RWPE2 (cell line): Measurements from ENCODE around the gene ZFYVE27.

ENCODE experiments used
- ATAC-seq: fragments of 200-7000 bp; cut with Tn5 transposase; 3 replicates; pipeline ENCODE4 v1.9.1; 2021; ENCODE audit warnings: low read depth
- DNase-seq: peaks from one replicate; pipeline ENCODE4 v3.0.0-alpha.2; 2020; ENCODE audit warnings: low spot score
- H3K27ac ChIP-seq: fragments of 450-650 bp; 2 replicates; pipeline ENCODE4 v1.5.1; 2017; ENCODE audit warnings: mild to moderate bottlenecking; ENCODE audit not compliant: poor library complexity, severe bottlenecking
- H3K27me3 ChIP-seq: fragments of 250-450 bp; sonication (Bioruptor Pico); 2 replicates; pipeline ENCODE4 v1.5.1; 2021; ENCODE audit warnings: mild to moderate bottlenecking, moderate library complexity; ENCODE audit not compliant: insufficient read depth, poor library complexity, severe bottlenecking
- H3K36me3 ChIP-seq: fragments of 250-450 bp; sonication (Bioruptor Pico); 2 replicates; pipeline ENCODE4 v1.5.1; 2020; ENCODE audit warnings: low read depth, mild to moderate bottlenecking, moderate library complexity
- H3K4me1 ChIP-seq: fragments of 250-450 bp; sonication (Bioruptor Pico); 2 replicates; pipeline ENCODE4 v1.5.1; 2021; ENCODE audit warnings: mild to moderate bottlenecking, moderate library complexity; ENCODE audit not compliant: insufficient read depth, poor library complexity, severe bottlenecking
- H3K4me3 ChIP-seq: fragments of 250-450 bp; sonication (Bioruptor Pico); 2 replicates; pipeline ENCODE4 v1.5.1; 2021; ENCODE audit warnings: mild to moderate bottlenecking, moderate library complexity; ENCODE audit not compliant: severe bottlenecking
- H3K9me3 ChIP-seq: fragments of 250-450 bp; sonication (Bioruptor Pico); 2 replicates; pipeline ENCODE4 v1.5.1; 2021; ENCODE audit warnings: mild to moderate bottlenecking, moderate library complexity; ENCODE audit not compliant: severe bottlenecking
- CTCF ChIP-seq: fragments of 450-650 bp; IDR thresholded peaks from one replicate; pipeline ENCODE4 v1.5.1; 2017; ENCODE audit warnings: mild to moderate bottlenecking, moderate library complexity; ENCODE audit not compliant: poor library complexity, severe bottlenecking

ZFYVE27 gene

GRCh38 chr10:97707134-97707861 lies 29.6 kb upstream of the ZFYVE27 start:
- Histone ChIP-seq H3K9me3 (no peaks in the 10 kb centered on the region), H3K4me1 (no peaks in the 10 kb centered on the region), H3K36me3 (no peaks in the 10 kb centered on the region), H3K4me3 (no peak overlapping the region), H3K27ac (no peak overlapping the region), H3K27me3 (no peaks in the 10 kb centered on the region)
- ATAC-seq (0 out of 3 replicates have a peak, but pooled peaks have one; percentile 4), DNase-seq (no peak)
- TF ChIP-seq CTCF = no peak

GRCh38 chr10:97708167-97708566 lies 28.8 kb upstream of the ZFYVE27 start:
- Histone ChIP-seq H3K36me3 (no peaks in the 10 kb centered on the region), H3K4me3 (no peak overlapping the region), H3K27me3 (no peaks in the 10 kb centered on the region), H3K9me3 (no peaks in the 10 kb centered on the region), H3K4me1 (peaks cover 1% of the 10 kb centered on the region), H3K27ac (no peak overlapping the region)
- no peak for TF ChIP-seq CTCF
- no peak for DNase-seq
- no peak for ATAC-seq

GRCh38 chr10:97708976-97709946 lies 27.7 kb upstream of the ZFYVE27 start:
- no peak overlapping the region for H3K27ac ChIP-seq
- H3K9me3 ChIP-seq = no peaks in the 10 kb centered on the region
- H3K27me3 ChIP-seq = no peaks in the 10 kb centered on the region
- DNase-seq (no peak), ATAC-seq (peak; percentile 10; the same call in 1 of the 3 replicates)
- TF ChIP-seq CTCF = peak; percentile 82
- H3K4me3 ChIP-seq = no peak overlapping the region
- peaks cover 2% of the 10 kb centered on the region for H3K4me1 ChIP-seq
- no peaks in the 10 kb centered on the region for H3K36me3 ChIP-seq

GRCh38 chr10:97711640-97712572 lies 25.0 kb upstream of the ZFYVE27 start:
- Histone ChIP-seq H3K4me3 (no peak overlapping the region), H3K27ac (peak overlapping the region; percentile 94), H3K36me3 (peaks cover 17% of the 10 kb centered on the region), H3K27me3 (no peaks in the 10 kb centered on the region), H3K9me3 (no peaks in the 10 kb centered on the region), H3K4me1 (peaks cover 16% of the 10 kb centered on the region)
- ATAC-seq = no peak
- DNase-seq = no peak
- no peak for TF ChIP-seq CTCF
